Neuronal stem cell (in vitro differentiated cells): ENCODE results near the gene WWOX.
A peak's percentile ranks its signal among the peaks of the same experiment; 100 is the strongest.

Source experiments
- DNase-seq: peaks from one replicate; pipeline ENCODE4 v3.0.0-alpha.2; 2013; ENCODE audit warnings: low spot score
- H2AFZ ChIP-seq: one replicate; pipeline ENCODE4 v1.6.1; 2013; ENCODE audit warnings: mild to moderate bottlenecking, low read length, inconsistent platforms
- H2AK5ac ChIP-seq: 2 replicates; pipeline ENCODE4 v1.6.1; 2013; ENCODE audit warnings: low read depth, mild to moderate bottlenecking, inconsistent platforms, low read length, moderate library complexity, mixed read lengths
- H2BK120ac ChIP-seq: 2 replicates; pipeline ENCODE4 v1.6.1; 2013; ENCODE audit warnings: low read depth, mild to moderate bottlenecking, inconsistent platforms, low read length, moderate library complexity, mixed read lengths
- H2BK12ac ChIP-seq: one replicate; pipeline ENCODE4 v1.6.1; 2013; ENCODE audit warnings: low read length, inconsistent platforms
- H2BK15ac ChIP-seq: 2 replicates; pipeline ENCODE4 v1.6.1; 2013; ENCODE audit warnings: mild to moderate bottlenecking, low read length, inconsistent platforms, mixed read lengths
- H2BK5ac ChIP-seq: one replicate; pipeline ENCODE4 v1.6.1; 2013; ENCODE audit warnings: inconsistent platforms, mild to moderate bottlenecking, low read length, moderate library complexity
- H3K14ac ChIP-seq: one replicate; pipeline ENCODE4 v1.6.1; 2013; ENCODE audit warnings: low read length, inconsistent platforms
- H3K18ac ChIP-seq: 2 replicates; pipeline ENCODE4 v1.6.1; 2013; ENCODE audit warnings: low read length, inconsistent platforms
- H3K23ac ChIP-seq: 2 replicates; pipeline ENCODE4 v1.6.1; 2013; ENCODE audit warnings: low read depth, mild to moderate bottlenecking, mixed read lengths, low read length, inconsistent platforms; ENCODE audit not compliant: poor library complexity
- H3K27ac ChIP-seq: replicated peaks from 3 replicates; pipeline ENCODE4 v1.5.1; 2013; ENCODE audit warnings: low read length, inconsistent platforms
- H3K27me3 ChIP-seq, 3 experiments: 2 replicates each; pipeline ENCODE4 v1.6.1; 2013; ENCODE audit warnings: low read length in 3 of 3, mild to moderate bottlenecking in 2 of 3, inconsistent platforms in 1 of 3, low read depth in 1 of 3, mixed read lengths in 1 of 3, moderate library complexity in 1 of 3; ENCODE audit not compliant: control insufficient read depth in 3 of 3, insufficient read depth in 3 of 3
- H3K36me3 ChIP-seq, 2 donors: replicated peaks in 1 of 2; 2 replicates each; pipeline ENCODE4 v1.6.1; 2013; ENCODE audit warnings: low read length in 2 of 2; ENCODE audit not compliant: control insufficient read depth in 2 of 2, insufficient read depth in 2 of 2
- H3K4ac ChIP-seq: 2 replicates; pipeline ENCODE4 v1.6.1; 2013; ENCODE audit warnings: inconsistent platforms, mild to moderate bottlenecking, low read length, moderate library complexity
- H3K4me1 ChIP-seq, 2 donors: 1 replicate in 1 of 2; 2 replicates in 1 of 2; pipeline ENCODE4 v1.6.1; 2013; ENCODE audit warnings: low read length in 2 of 2, low read depth in 1 of 2; ENCODE audit not compliant: control insufficient read depth in 2 of 2, insufficient read depth in 1 of 2
- H3K4me2 ChIP-seq: one replicate; pipeline ENCODE4 v1.6.1; 2013; ENCODE audit warnings: mild to moderate bottlenecking, low read length, inconsistent platforms; ENCODE audit not compliant: insufficient read depth, poor library complexity, severe bottlenecking
- H3K4me3 ChIP-seq, 2 donors: 2 replicates each; pipeline ENCODE4 v1.5.1; 2013; ENCODE audit warnings: low read length in 2 of 2, mild to moderate bottlenecking in 2 of 2, inconsistent platforms in 1 of 2, moderate library complexity in 1 of 2
- H3K79me1 ChIP-seq: one replicate; pipeline ENCODE4 v1.6.1; 2013; ENCODE audit warnings: low read depth, mild to moderate bottlenecking, inconsistent platforms, low read length, moderate library complexity
- H3K9ac ChIP-seq: one replicate; pipeline ENCODE4 v1.6.1; 2013; ENCODE audit warnings: mild to moderate bottlenecking, low read depth, low read length, inconsistent platforms; ENCODE audit not compliant: poor library complexity
- H3K9me3 ChIP-seq, 2 donors: replicated peaks in 1 of 2; 2 replicates each; pipeline versions ENCODE3 to v1.6.1; 2013; ENCODE audit warnings: low read length in 2 of 2, mild to moderate bottlenecking in 2 of 2, inconsistent platforms in 1 of 2, low read depth in 1 of 2, mixed read lengths in 1 of 2, moderate library complexity in 1 of 2; ENCODE audit not compliant: control insufficient read depth in 2 of 2, insufficient read depth in 1 of 2
- H4K8ac ChIP-seq: one replicate; pipeline ENCODE4 v1.6.1; 2013; ENCODE audit warnings: low read depth, mild to moderate bottlenecking, inconsistent platforms, low read length, moderate library complexity
- H4K91ac ChIP-seq: one replicate; pipeline ENCODE4 v1.6.1; 2013; ENCODE audit warnings: low read length, low read depth, mild to moderate bottlenecking, inconsistent platforms; ENCODE audit not compliant: poor library complexity
- WGBS, 2 donors: extraction: QIAGEN DNeasy Blood & Tissue Kit; methylation state at CpG; one replicate each; pipeline ENCODE4 v1.1.7; 2013; ENCODE audit warnings: missing lambda C conversion rate in 2 of 2, mixed read lengths in 1 of 2; ENCODE audit not compliant: insufficient read length in 2 of 2, insufficient replicate concordance in 1 of 2; ENCODE audit errors: extremely low coverage in 2 of 2; 5-methylcytosine and 5-hydroxymethylcytosine counted together

Gene WWOX

GRCh38 chr16:78605548-78606101, 506.2 kb downstream of the WWOX start:
- H3K23ac ChIP-seq, result no peak overlapping the region
- H3K27ac ChIP-seq, result no peak overlapping the region
- no peak overlapping the region for H3K9ac ChIP-seq
- no peaks in the 10 kb centered on the region for H3K9me3 ChIP-seq
- no peak overlapping the region for H3K4ac ChIP-seq
- H2BK5ac ChIP-seq, result no peak overlapping the region
- peaks cover 23 to 54% of the 10 kb centered on the region in 2 donors for H3K4me1 ChIP-seq
- no peaks in the 10 kb centered on the region for H3K79me1 ChIP-seq
- H3K18ac ChIP-seq, result no peak overlapping the region
- H3K4me3 ChIP-seq, result no peak overlapping the region
- WGBS, 2 donors, result no CpG with 5 or more reads among the region's 6 CpGs
- no peak overlapping the region for H4K91ac ChIP-seq
- no peaks in the 10 kb centered on the region for H3K27me3 ChIP-seq
- H2BK12ac ChIP-seq, result no peak overlapping the region
- no peak overlapping the region for H2BK120ac ChIP-seq
- peak overlapping the region; percentile 38 for H2AFZ ChIP-seq
- H2BK15ac ChIP-seq, result no peak overlapping the region
- H3K4me2 ChIP-seq, result no peak overlapping the region
- no peaks in the 10 kb centered on the region for H3K36me3 ChIP-seq
- no peak overlapping the region for H4K8ac ChIP-seq
- DNase-seq, result no peak
- H3K14ac ChIP-seq, result no peak overlapping the region
- H2AK5ac ChIP-seq, result no peak overlapping the region

DNA sequence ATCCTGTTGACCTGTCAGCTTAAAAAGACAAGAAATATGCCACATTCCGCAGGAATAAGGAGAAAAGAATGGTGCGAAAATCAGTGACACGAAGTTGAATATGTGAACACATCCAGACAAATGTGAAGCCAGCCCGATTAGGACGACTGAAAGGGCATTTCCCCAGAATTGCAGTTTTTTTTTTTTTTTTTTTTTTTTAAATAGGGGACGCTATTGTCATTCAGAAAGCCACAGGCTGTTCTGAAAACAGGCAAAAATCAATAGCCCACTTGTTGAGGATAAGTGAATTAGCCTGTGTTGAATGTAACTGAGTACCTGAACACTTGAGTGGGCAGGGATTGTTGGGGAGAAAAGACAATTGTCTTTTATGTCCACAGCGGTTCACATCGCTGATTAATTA, 507.1 kb downstream of the WWOX start:
- H3K4me2 ChIP-seq, result no peak overlapping the region
- peaks cover 24 to 51% of the 10 kb centered on the region in 2 donors for H3K4me1 ChIP-seq
- no peak overlapping the region for H2BK15ac ChIP-seq
- no peaks in the 10 kb centered on the region for H3K27me3 ChIP-seq
- no peak overlapping the region for H2AFZ ChIP-seq
- H2BK120ac ChIP-seq, result no peak overlapping the region
- no peak overlapping the region for H3K14ac ChIP-seq
- H3K4me3 ChIP-seq, result no peak overlapping the region
- H2BK12ac ChIP-seq, result no peak overlapping the region
- H3K27ac ChIP-seq, result peak overlapping the region; percentile 2
- no peak overlapping the region for H3K18ac ChIP-seq
- no peaks in the 10 kb centered on the region for H3K36me3 ChIP-seq
- no peak overlapping the region for H3K9ac ChIP-seq
- WGBS, 2 donors, result no CpG with 5 or more reads among the region's 8 CpGs
- H3K9me3 ChIP-seq, result no peaks in the 10 kb centered on the region
- peak; percentile 49 for DNase-seq
- no peak overlapping the region for H4K91ac ChIP-seq
- no peak overlapping the region for H3K23ac ChIP-seq
- H2AK5ac ChIP-seq, result no peak overlapping the region
- no peaks in the 10 kb centered on the region for H3K79me1 ChIP-seq
- no peak overlapping the region for H4K8ac ChIP-seq
- H3K4ac ChIP-seq, result no peak overlapping the region
- no peak overlapping the region for H2BK5ac ChIP-seq

DNA sequence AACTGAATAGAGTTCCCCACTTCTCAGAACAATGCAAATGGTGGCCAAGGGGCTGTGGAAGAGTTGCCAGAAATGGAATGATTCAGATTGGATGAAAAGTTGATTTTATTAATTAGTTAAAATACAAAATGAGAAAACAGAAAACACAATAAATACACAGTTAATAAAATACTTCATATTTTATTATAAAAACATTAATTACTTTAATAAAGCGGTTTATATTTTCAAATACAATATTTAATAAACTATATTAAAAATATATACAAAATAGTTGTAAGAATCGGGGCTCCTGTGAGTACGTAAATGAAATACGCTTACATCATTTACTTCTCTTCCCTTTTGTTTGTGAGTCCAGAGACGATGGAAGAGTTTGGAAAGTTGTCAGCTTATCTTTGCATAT, 507.6 kb downstream of the WWOX start:
- peaks cover 24 to 51% of the 10 kb centered on the region in 2 donors for H3K4me1 ChIP-seq

GRCh38 chr16:78607465-78607864, 508.0 kb downstream of the WWOX start:
- Histone ChIP-seq H3K27me3 (no peaks in the 10 kb centered on the region), H3K4ac (no peak overlapping the region), H2BK15ac (no peak overlapping the region), H3K23ac (no peak overlapping the region), H2BK12ac (no peak overlapping the region), H4K8ac (no peak overlapping the region), H2AFZ (no peak overlapping the region), H3K36me3 (no peaks in the 10 kb centered on the region), H3K9ac (no peak overlapping the region), H3K18ac (no peak overlapping the region), H4K91ac (no peak overlapping the region), H3K79me1 (no peaks in the 10 kb centered on the region), H2AK5ac (no peak overlapping the region), H2BK5ac (no peak overlapping the region), H2BK120ac (no peak overlapping the region), H3K14ac (no peak overlapping the region), H3K9me3 (no peaks in the 10 kb centered on the region), H3K27ac (no peak overlapping the region), H3K4me3 (no peak overlapping the region), H3K4me1 (peaks cover 24 to 51% of the 10 kb centered on the region in 2 donors), H3K4me2 (no peak overlapping the region)
- no peak for DNase-seq
- WGBS, 2 donors, result no CpG with 5 or more reads among the region's 6 CpGs

More for the DNA sequence above, 507.6 kb downstream of the WWOX start:
- Histone ChIP-seq H2BK5ac (no peak overlapping the region), H2AFZ (no peak overlapping the region), H4K91ac (no peak overlapping the region), H3K14ac (no peak overlapping the region), H2AK5ac (no peak overlapping the region), H4K8ac (no peak overlapping the region), H2BK120ac (no peak overlapping the region), H3K36me3 (no peaks in the 10 kb centered on the region), H3K4me3 (no peak overlapping the region), H2BK15ac (no peak overlapping the region), H3K4ac (no peak overlapping the region), H3K9me3 (no peaks in the 10 kb centered on the region), H3K27ac (no peak overlapping the region), H3K18ac (no peak overlapping the region), H3K27me3 (no peaks in the 10 kb centered on the region), H3K4me2 (no peak overlapping the region), H3K23ac (no peak overlapping the region), H3K79me1 (no peaks in the 10 kb centered on the region), H3K9ac (no peak overlapping the region), H2BK12ac (no peak overlapping the region)
- no CpG with 5 or more reads among the region's 5 CpGs for WGBS, 2 donors
- no peak for DNase-seq
